Osteoblast (primary cell): ENCODE results near the gene PLBD2. TPM values are rescaled to one million over a fixed set of nuclear protein-coding genes. Genes with fewer than 3 reads are reported as not detected.

Experiments
- DNase-seq: peaks from one replicate; pipeline ENCODE4 v3.0.0; 2011; ENCODE audit warnings: low spot score, mixed read lengths; ENCODE audit not compliant: insufficient read length; ENCODE audit errors: missing footprints
- H2AFZ ChIP-seq: 2 replicates; pipeline ENCODE4 v1.6.0; 2011; ENCODE audit warnings: mild to moderate bottlenecking, low read length
- H3K27ac ChIP-seq: 2 replicates; pipeline ENCODE4 v1.5.1; 2011; ENCODE audit warnings: mild to moderate bottlenecking, low read depth, low read length, moderate library complexity
- H3K27me3 ChIP-seq: 2 replicates; pipeline ENCODE4 v1.6.0; 2012; ENCODE audit warnings: mild to moderate bottlenecking, control low read depth, inconsistent platforms, low read length, moderate library complexity; ENCODE audit not compliant: insufficient read depth
- H3K36me3 ChIP-seq: 2 replicates; pipeline ENCODE4 v1.5.1; 2011; ENCODE audit warnings: mild to moderate bottlenecking, low read length, control low read depth, moderate library complexity; ENCODE audit not compliant: insufficient read depth
- H3K4me1 ChIP-seq: 2 replicates; pipeline ENCODE4 v1.5.1; 2011; ENCODE audit warnings: mild to moderate bottlenecking, low read length, control low read depth, moderate library complexity; ENCODE audit not compliant: insufficient read depth
- H3K4me2 ChIP-seq: 2 replicates; pipeline ENCODE4 v1.6.0; 2011; ENCODE audit warnings: mild to moderate bottlenecking, low read length; ENCODE audit not compliant: insufficient read depth
- H3K4me3 ChIP-seq: fragments of 200-600 bp; sonication (generic); 3 replicates; pipeline ENCODE4 v1.5.1; 2012; ENCODE audit warnings: mild to moderate bottlenecking, low read length, inconsistent platforms; ENCODE audit not compliant: insufficient read depth
- H3K79me2 ChIP-seq: 2 replicates; pipeline ENCODE4 v1.6.0; 2012; ENCODE audit warnings: mild to moderate bottlenecking, low read length, control low read depth, inconsistent platforms; ENCODE audit not compliant: insufficient read depth
- H3K9me3 ChIP-seq: 2 replicates; pipeline ENCODE4 v1.5.1; 2011; ENCODE audit warnings: low read depth, low read length, control low read depth
- H4K20me1 ChIP-seq: 2 replicates; pipeline ENCODE4 v1.6.0; 2012; ENCODE audit warnings: mild to moderate bottlenecking, low read length, control low read depth; ENCODE audit not compliant: insufficient read depth
- total RNA-seq: library from RNA; depleted of rRNA; stranded (reverse); fragments of >200 nt; gene quantifications from 2 replicates; pipeline ENCODE4 v1.2.3, GENCODE V29; 2012
- TF ChIP-seq, protein P1 (sequence below): IDR thresholded peaks from 2 replicates; pipeline ENCODE4 v1.5.1; 2011; ENCODE audit warnings: mild to moderate bottlenecking, low read depth, low read length, moderate library complexity; ENCODE audit errors: extremely low read depth

The PLBD2 gene
- total RNA-seq, 1 donor, result 69.1 TPM

DNA sequence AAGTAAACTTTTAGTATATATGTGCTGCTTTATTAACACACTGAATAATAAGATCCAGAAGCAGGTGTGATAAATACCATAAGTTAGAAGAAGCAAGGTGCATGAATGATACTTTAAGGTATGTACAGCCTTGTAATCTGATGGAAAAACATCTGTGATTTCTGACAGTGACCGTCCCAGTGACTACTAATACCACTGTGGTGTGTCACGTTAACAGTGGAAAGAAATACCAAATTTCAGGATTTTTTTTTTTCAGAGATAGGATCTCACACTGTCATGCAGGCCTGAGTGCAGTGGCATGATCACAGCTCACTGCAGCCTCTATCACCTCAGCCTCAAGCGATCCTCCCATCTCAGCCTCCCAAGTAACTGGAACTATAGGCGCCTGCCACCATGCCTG lies 23.8 kb downstream of the PLBD2 start:
- Histone ChIP-seq H3K27me3 (no peaks in the 10 kb centered on the region), H3K4me1 (no peaks in the 10 kb centered on the region), H3K9me3 (no peaks in the 10 kb centered on the region), H3K79me2 (no peaks in the 10 kb centered on the region), H3K4me2 (no peak overlapping the region), H3K36me3 (peaks cover 25% of the 10 kb centered on the region), H2AFZ (no peak overlapping the region), H3K4me3 (no peak overlapping the region), H3K27ac (no peak overlapping the region), H4K20me1 (no peaks in the 10 kb centered on the region)
- TF ChIP-seq, protein P1, sequence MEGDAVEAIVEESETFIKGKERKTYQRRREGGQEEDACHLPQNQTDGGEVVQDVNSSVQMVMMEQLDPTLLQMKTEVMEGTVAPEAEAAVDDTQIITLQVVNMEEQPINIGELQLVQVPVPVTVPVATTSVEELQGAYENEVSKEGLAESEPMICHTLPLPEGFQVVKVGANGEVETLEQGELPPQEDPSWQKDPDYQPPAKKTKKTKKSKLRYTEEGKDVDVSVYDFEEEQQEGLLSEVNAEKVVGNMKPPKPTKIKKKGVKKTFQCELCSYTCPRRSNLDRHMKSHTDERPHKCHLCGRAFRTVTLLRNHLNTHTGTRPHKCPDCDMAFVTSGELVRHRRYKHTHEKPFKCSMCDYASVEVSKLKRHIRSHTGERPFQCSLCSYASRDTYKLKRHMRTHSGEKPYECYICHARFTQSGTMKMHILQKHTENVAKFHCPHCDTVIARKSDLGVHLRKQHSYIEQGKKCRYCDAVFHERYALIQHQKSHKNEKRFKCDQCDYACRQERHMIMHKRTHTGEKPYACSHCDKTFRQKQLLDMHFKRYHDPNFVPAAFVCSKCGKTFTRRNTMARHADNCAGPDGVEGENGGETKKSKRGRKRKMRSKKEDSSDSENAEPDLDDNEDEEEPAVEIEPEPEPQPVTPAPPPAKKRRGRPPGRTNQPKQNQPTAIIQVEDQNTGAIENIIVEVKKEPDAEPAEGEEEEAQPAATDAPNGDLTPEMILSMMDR, result no peak
- peak; percentile 68 for DNase-seq

DNA sequence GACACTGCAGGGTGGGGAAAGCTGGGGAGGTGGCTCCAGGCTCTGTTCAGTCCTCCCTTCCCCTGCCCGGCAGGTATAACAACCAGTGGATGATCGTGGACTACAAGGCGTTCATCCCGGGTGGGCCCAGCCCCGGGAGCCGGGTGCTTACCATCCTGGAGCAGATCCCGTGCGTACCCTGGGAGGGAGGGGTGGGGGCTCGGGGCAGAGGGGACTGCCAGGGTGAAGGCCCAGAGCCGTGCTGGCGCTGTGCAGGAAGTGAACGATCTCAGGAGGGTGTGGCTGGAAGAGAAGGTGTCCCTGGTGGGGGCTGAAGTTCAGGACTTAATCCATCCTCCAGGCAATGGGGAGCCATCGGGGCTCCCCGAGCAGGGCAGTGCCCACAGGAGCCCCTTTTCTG lies 26.4 kb downstream of the PLBD2 start:
- Histone ChIP-seq H4K20me1 (no peaks in the 10 kb centered on the region), H3K4me3 (no peak overlapping the region), H3K79me2 (no peaks in the 10 kb centered on the region), H3K27me3 (no peaks in the 10 kb centered on the region), H2AFZ (no peak overlapping the region), H3K4me1 (no peaks in the 10 kb centered on the region), H3K9me3 (no peaks in the 10 kb centered on the region), H3K4me2 (no peak overlapping the region), H3K36me3 (peaks cover 22% of the 10 kb centered on the region), H3K27ac (no peak overlapping the region)
- DNase-seq, result no peak
- TF ChIP-seq, protein P1, result no peak

DNA sequence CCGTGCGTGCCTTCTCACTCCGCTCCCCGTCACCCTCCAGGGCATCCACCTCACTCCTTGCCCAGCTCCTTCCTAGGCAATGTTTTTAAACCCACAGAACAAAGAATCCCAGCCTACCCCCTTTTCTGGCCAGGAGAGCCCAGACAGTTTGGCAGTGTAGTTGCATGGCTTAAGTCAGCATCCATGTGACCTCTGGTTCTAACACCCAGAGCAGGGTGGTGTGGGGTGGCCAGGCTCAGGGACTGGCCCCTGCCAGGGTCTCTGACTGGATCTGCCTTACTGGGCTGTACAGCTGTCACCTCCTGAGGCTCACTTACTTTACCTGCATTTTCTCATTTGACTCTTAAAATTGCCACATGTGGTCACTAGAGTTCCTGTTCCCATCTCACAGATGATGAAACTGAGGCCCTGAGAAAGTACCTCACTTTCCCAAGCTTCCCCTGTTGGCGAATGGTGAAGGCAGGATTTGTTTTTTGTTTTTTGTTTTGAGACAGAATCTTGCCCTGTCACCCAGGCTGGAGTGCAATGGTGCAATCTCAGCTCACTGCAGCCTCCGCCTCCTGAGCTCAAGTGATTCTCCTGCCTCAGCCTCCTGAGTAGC lies 27.0 kb downstream of the PLBD2 start:
- Histone ChIP-seq H2AFZ (no peak overlapping the region), H3K4me2 (no peak overlapping the region), H3K9me3 (no peaks in the 10 kb centered on the region), H3K79me2 (no peaks in the 10 kb centered on the region), H4K20me1 (no peaks in the 10 kb centered on the region), H3K4me3 (no peak overlapping the region), H3K27me3 (no peaks in the 10 kb centered on the region), H3K36me3 (peaks cover 22% of the 10 kb centered on the region), H3K4me1 (no peaks in the 10 kb centered on the region), H3K27ac (no peak overlapping the region)
- DNase-seq, result no peak
- TF ChIP-seq, protein P1, result no peak

DNA sequence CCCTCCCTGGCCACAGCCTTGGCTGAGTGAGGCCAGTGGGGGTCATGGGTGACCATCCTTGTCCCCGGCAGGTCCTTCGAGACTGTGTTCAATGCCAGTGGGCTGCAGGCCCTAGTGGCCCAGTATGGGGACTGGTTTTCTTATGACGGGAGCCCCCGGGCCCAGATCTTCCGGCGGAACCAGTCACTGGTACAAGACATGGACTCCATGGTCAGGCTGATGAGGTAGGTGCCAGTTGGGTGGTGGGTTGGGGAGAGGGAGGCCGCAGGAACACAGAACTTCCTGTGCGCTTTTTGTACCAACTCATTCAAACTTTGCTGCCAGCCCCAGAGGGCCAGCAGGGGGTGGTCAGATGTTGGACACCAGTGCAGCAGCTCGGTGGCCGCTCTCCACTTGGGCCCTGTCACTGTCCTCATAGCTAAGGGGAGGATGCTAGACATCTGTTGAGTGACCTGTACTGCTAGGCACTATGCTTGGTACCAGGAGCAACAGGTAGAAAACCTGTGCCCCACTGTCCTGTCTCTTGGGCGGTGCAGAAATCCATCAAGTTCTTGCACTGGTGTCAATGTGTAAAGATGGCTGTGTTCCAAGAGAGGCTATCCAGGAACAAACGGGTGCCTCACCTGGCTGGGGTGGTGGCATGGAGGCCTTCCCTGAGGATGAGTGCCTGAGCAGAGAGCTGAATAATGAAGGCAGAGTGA lies 28.6 kb downstream of the PLBD2 start:
- H2AFZ ChIP-seq, result no peak overlapping the region
- H3K27me3 ChIP-seq, result no peaks in the 10 kb centered on the region
- no peaks in the 10 kb centered on the region for H3K79me2 ChIP-seq
- no peaks in the 10 kb centered on the region for H4K20me1 ChIP-seq
- no peak overlapping the region for H3K4me2 ChIP-seq
- H3K4me3 ChIP-seq, result no peak overlapping the region
- TF ChIP-seq, protein P1, result no peak
- peaks cover 18% of the 10 kb centered on the region for H3K36me3 ChIP-seq
- no peak overlapping the region for H3K27ac ChIP-seq
- no peaks in the 10 kb centered on the region for H3K4me1 ChIP-seq
- peak; percentile 57 for DNase-seq
- no peaks in the 10 kb centered on the region for H3K9me3 ChIP-seq
